GM13977 (cell line): ENCODE results near the gene IDH1.

ENCODE experiments used
- DNase-seq: peaks from one replicate; pipeline ENCODE4 v3.0.0; 2012; ENCODE audit warnings: low spot score
- CTCF ChIP-seq: IDR thresholded peaks from 2 replicates; pipeline ENCODE4 v1.5.1; 2012; ENCODE audit warnings: mild to moderate bottlenecking, control low read depth; ENCODE audit not compliant: insufficient read depth; ENCODE audit errors: extremely low read depth, missing control alignments
- in situ Hi-C: fragments of 300-500 bp; cut with MboI; formaldehyde crosslinking; loops from one replicate; pipeline ENCODE4 v1.12.0; 2022; ENCODE audit warnings: low sequenced_read_pairs, low pct_unique_long_range_greater_than_20kb, mixed read lengths, inconsistent platforms; ENCODE audit not compliant: unreplicated experiment

Gene IDH1

GRCh38 chr2:208256192-208256782 is 1.4 kb upstream of the IDH1 start:
- TF ChIP-seq CTCF = peak; percentile 43
- in situ Hi-C loops = no loop called here
- no peak for DNase-seq

GRCh38 chr2:208255557-208256106 is 761 bp upstream of the IDH1 start:
- DNase-seq = no peak
- no peak for TF ChIP-seq CTCF
- in situ Hi-C loops = no loop called here

GRCh38 chr2:208254118-208254870 is 577 bp downstream of the IDH1 start:
- in situ Hi-C loops = no loop called here
- peak; percentile 89 for DNase-seq
- TF ChIP-seq CTCF = peak; percentile 84

GRCh38 chr2:208253600-208254117 is 1.2 kb downstream of the IDH1 start:
- no peak for TF ChIP-seq CTCF
- peak; percentile 25 for DNase-seq
- in situ Hi-C loops = no loop called here

- no peak for DNase-seq
- in situ Hi-C loops = no loop called here
- no peak for TF ChIP-seq CTCF
Measured at GRCh38 chr2:208252716-208253492, 2.0 kb downstream of the IDH1 start.

- DNase-seq = no peak
- in situ Hi-C loops = no loop called here
- no peak for TF ChIP-seq CTCF
Measured at GRCh38 chr2:208251098-208251497, 3.8 kb downstream of the IDH1 start.
